ENCODE results near the gene C12orf75.

Gene C12orf75

DNA sequence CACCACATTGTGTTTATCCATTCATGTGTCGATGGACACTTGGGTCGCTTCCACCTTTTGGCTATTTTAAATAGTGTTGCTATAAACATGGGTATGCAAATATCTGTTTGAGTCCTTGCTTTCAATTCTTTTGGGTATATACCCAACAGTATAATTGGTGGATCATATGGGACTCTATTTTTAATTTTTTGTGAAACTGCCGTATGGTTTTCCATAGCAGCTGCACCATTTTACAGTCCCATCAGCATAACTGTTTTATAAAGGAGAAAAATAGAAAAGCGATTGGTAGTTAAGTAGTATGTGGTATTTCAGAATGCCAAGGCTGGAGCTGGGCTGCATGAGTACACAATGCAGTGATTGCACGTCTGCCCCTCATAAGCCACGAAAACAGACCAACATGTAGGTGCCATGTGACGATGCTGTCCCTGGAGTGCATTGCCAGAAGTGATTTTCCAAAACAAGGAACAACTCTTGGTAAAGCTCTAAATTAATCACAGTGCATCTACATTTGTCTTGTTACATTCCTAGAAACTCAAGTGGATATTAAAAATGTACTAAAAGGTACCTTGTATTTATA is 83.5 kb downstream of the C12orf75 start:
- Histone ChIP-seq H4K12ac (ENCODE audit: low read depth, low read length) (no peak overlapping the region), H3K18ac (ENCODE audit: low read length) (no peak overlapping the region), H2AK5ac (ENCODE audit: low read length) (no peak overlapping the region), H3K27me3 (ENCODE audit: insufficient read depth, low read length) (no peaks in the 10 kb centered on the region), H3K9me3 (ENCODE audit: insufficient read depth, low read depth, low read length) (peaks cover 2% of the 10 kb centered on the region), H2AFZ (ENCODE audit: insufficient read depth, low read length, poor library complexity) (no peak overlapping the region), H3K23ac (ENCODE audit: low read length) (no peak overlapping the region), H3K79me1 (ENCODE audit: low read length) (peaks cover 3% of the 10 kb centered on the region), H3K27ac (ENCODE audit: low read depth, low read length) (no peak overlapping the region), H2BK5ac (ENCODE audit: low read depth, low read length, poor library complexity) (no peak overlapping the region), H3K4me1 (ENCODE audit: control insufficient read depth in 1 of 2, insufficient read depth in 2 of 2, low read length in 2 of 2) (peaks cover 7 to 13% of the 10 kb centered on the region in 2 experiments), H4K91ac (ENCODE audit: low read depth, low read length) (no peak overlapping the region), H4K8ac (ENCODE audit: low read depth, low read length) (no peak overlapping the region), H3K79me2 (ENCODE audit: control insufficient read depth, insufficient read depth, low read length, poor library complexity) (no peaks in the 10 kb centered on the region), H3K9ac (ENCODE audit: low read length) (no peak overlapping the region), H3K14ac (ENCODE audit: low read length) (no peak overlapping the region), H3K36me3 (ENCODE audit: control insufficient read depth in 1 of 2, insufficient read depth in 2 of 2, low read length in 2 of 2) (no peaks in the 10 kb centered on the region), H3K4me3 (ENCODE audit: low read depth, low read length) (no peak overlapping the region), H2BK120ac (ENCODE audit: insufficient read depth, low read length, poor library complexity) (no peak overlapping the region), H2BK12ac (ENCODE audit: low read length) (no peak overlapping the region), H3K4ac (ENCODE audit: low read depth, low read length) (no peak overlapping the region), H3K4me2 (ENCODE audit: low read length) (no peak overlapping the region)
- no CpG with 5 or more reads among the region's 7 CpGs for WGBS (ENCODE audit: extremely low coverage, insufficient coverage, insufficient read length)
- DNase-seq: no peak

DNA sequence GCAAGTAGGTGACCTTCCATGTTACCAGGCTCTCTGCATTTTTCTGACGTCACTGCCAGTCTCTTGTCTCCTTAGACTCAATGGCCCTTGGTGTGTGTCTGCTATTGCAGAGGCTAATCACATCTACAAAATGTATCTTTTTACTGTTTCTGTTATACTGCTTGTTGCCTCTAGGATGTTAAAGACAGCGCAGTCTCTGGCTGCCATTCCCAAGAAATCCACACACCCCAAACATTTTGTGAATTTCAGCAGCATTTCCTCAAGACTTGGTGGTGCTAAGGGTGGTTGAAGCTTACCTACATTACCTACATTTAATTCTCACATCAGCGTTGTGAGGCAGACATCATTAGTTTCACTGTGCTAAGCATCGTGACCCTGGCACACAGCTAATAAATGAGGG is 87.2 kb downstream of the C12orf75 start:
- peaks cover 15% of the 10 kb centered on the region for H3K79me1 ChIP-seq (ENCODE audit: low read length)
- peak overlapping the region; percentile 37 for H2BK12ac ChIP-seq (ENCODE audit: low read length)
- H3K27me3 ChIP-seq (ENCODE audit: insufficient read depth, low read length): no peaks in the 10 kb centered on the region
- no peak overlapping the region for H3K9ac ChIP-seq (ENCODE audit: low read length)
- H3K4ac ChIP-seq (ENCODE audit: low read depth, low read length): no peak overlapping the region
- H4K8ac ChIP-seq (ENCODE audit: low read depth, low read length): no peak overlapping the region
- no peak overlapping the region for H4K12ac ChIP-seq (ENCODE audit: low read depth, low read length)
- no peak overlapping the region for H2BK5ac ChIP-seq (ENCODE audit: low read depth, low read length, poor library complexity)
- H3K9me3 ChIP-seq (ENCODE audit: insufficient read depth, low read depth, low read length): no peaks in the 10 kb centered on the region
- no peak overlapping the region for H2AFZ ChIP-seq (ENCODE audit: insufficient read depth, low read length, poor library complexity)
- no peak overlapping the region for H2BK120ac ChIP-seq (ENCODE audit: insufficient read depth, low read length, poor library complexity)
- H3K36me3 ChIP-seq (ENCODE audit: control insufficient read depth in 1 of 2, insufficient read depth in 2 of 2, low read length in 2 of 2): no peaks in the 10 kb centered on the region
- no peak overlapping the region for H3K18ac ChIP-seq (ENCODE audit: low read length)
- H3K4me2 ChIP-seq (ENCODE audit: low read length): no peak overlapping the region
- H3K4me1 ChIP-seq (ENCODE audit: control insufficient read depth in 1 of 2, insufficient read depth in 2 of 2, low read length in 2 of 2): peaks cover 7 to 10% of the 10 kb centered on the region in 2 experiments
- no peak overlapping the region for H3K23ac ChIP-seq (ENCODE audit: low read length)
- H2AK5ac ChIP-seq (ENCODE audit: low read length): no peak overlapping the region
- no peaks in the 10 kb centered on the region for H3K79me2 ChIP-seq (ENCODE audit: control insufficient read depth, insufficient read depth, low read length, poor library complexity)
- no peak overlapping the region for H4K91ac ChIP-seq (ENCODE audit: low read depth, low read length)
- peak in 1 of 2 donors; percentile 17 for DNase-seq
- no peak overlapping the region for H3K27ac ChIP-seq (ENCODE audit: low read depth, low read length)
- no peak overlapping the region for H3K14ac ChIP-seq (ENCODE audit: low read length)
- no CpG with 5 or more reads among the region's 4 CpGs for WGBS (ENCODE audit: extremely low coverage, insufficient coverage, insufficient read length)
- H3K4me3 ChIP-seq (ENCODE audit: low read depth, low read length): no peak overlapping the region

- no peak overlapping the region for H2AK5ac ChIP-seq (ENCODE audit: low read length)
- H3K4ac ChIP-seq (ENCODE audit: low read depth, low read length): no peak overlapping the region
- no CpG with 5 or more reads among the region's 5 CpGs for WGBS (ENCODE audit: extremely low coverage, insufficient coverage, insufficient read length)
- H3K4me2 ChIP-seq (ENCODE audit: low read length): no peak overlapping the region
- H3K4me3 ChIP-seq (ENCODE audit: low read depth, low read length): no peak overlapping the region
- H3K9me3 ChIP-seq (ENCODE audit: insufficient read depth, low read depth, low read length): no peaks in the 10 kb centered on the region
- peaks cover 15% of the 10 kb centered on the region for H3K79me1 ChIP-seq (ENCODE audit: low read length)
- no peak overlapping the region for H3K23ac ChIP-seq (ENCODE audit: low read length)
- H3K18ac ChIP-seq (ENCODE audit: low read length): no peak overlapping the region
- no peak overlapping the region for H3K14ac ChIP-seq (ENCODE audit: low read length)
- no peak overlapping the region for H3K9ac ChIP-seq (ENCODE audit: low read length)
- H2BK12ac ChIP-seq (ENCODE audit: low read length): peak overlapping the region; percentile 16
- no peaks in the 10 kb centered on the region for H3K79me2 ChIP-seq (ENCODE audit: control insufficient read depth, insufficient read depth, low read length, poor library complexity)
- no peak overlapping the region for H2BK5ac ChIP-seq (ENCODE audit: low read depth, low read length, poor library complexity)
- H3K4me1 ChIP-seq (ENCODE audit: control insufficient read depth in 1 of 2, insufficient read depth in 2 of 2, low read length in 2 of 2): peaks cover 7 to 10% of the 10 kb centered on the region in 2 experiments
- H4K8ac ChIP-seq (ENCODE audit: low read depth, low read length): no peak overlapping the region
- no peak overlapping the region for H3K27ac ChIP-seq (ENCODE audit: low read depth, low read length)
- no peak overlapping the region for H4K12ac ChIP-seq (ENCODE audit: low read depth, low read length)
- H2BK120ac ChIP-seq (ENCODE audit: insufficient read depth, low read length, poor library complexity): no peak overlapping the region
- H3K36me3 ChIP-seq (ENCODE audit: control insufficient read depth in 1 of 2, insufficient read depth in 2 of 2, low read length in 2 of 2): no peaks in the 10 kb centered on the region
- peak; percentile 86 to 87 for DNase-seq
- no peaks in the 10 kb centered on the region for H3K27me3 ChIP-seq (ENCODE audit: insufficient read depth, low read length)
- H4K91ac ChIP-seq (ENCODE audit: low read depth, low read length): no peak overlapping the region
- no peak overlapping the region for H2AFZ ChIP-seq (ENCODE audit: insufficient read depth, low read length, poor library complexity)
Measured at GRCh38 chr12:105418229-105418628, 87.7 kb downstream of the C12orf75 start.

GRCh38 chr12:105418821-105419291 is 88.4 kb downstream of the C12orf75 start:
- H3K23ac ChIP-seq (ENCODE audit: low read length): no peak overlapping the region
- peaks cover 16% of the 10 kb centered on the region for H3K79me1 ChIP-seq (ENCODE audit: low read length)
- WGBS (ENCODE audit: extremely low coverage, insufficient coverage, insufficient read length): no CpG with 5 or more reads among the region's 7 CpGs
- no peak overlapping the region for H2BK5ac ChIP-seq (ENCODE audit: low read depth, low read length, poor library complexity)
- no peak overlapping the region for H3K4me3 ChIP-seq (ENCODE audit: low read depth, low read length)
- peak overlapping the region; percentile 42 for H2BK12ac ChIP-seq (ENCODE audit: low read length)
- no peaks in the 10 kb centered on the region for H3K36me3 ChIP-seq (ENCODE audit: control insufficient read depth in 1 of 2, insufficient read depth in 2 of 2, low read length in 2 of 2)
- no peak overlapping the region for H3K14ac ChIP-seq (ENCODE audit: low read length)
- H3K79me2 ChIP-seq (ENCODE audit: control insufficient read depth, insufficient read depth, low read length, poor library complexity): no peaks in the 10 kb centered on the region
- no peak overlapping the region for H3K4me2 ChIP-seq (ENCODE audit: low read length)
- no peak overlapping the region for H4K12ac ChIP-seq (ENCODE audit: low read depth, low read length)
- H3K4ac ChIP-seq (ENCODE audit: low read depth, low read length): no peak overlapping the region
- peak overlapping the region; percentile 47 for H2AK5ac ChIP-seq (ENCODE audit: low read length)
- H4K8ac ChIP-seq (ENCODE audit: low read depth, low read length): no peak overlapping the region
- peak overlapping the region; percentile 20 for H2BK120ac ChIP-seq (ENCODE audit: insufficient read depth, low read length, poor library complexity)
- H3K27me3 ChIP-seq (ENCODE audit: insufficient read depth, low read length): no peaks in the 10 kb centered on the region
- DNase-seq: peak; percentile 96
- H2AFZ ChIP-seq (ENCODE audit: insufficient read depth, low read length, poor library complexity): no peak overlapping the region
- peaks cover 7 to 10% of the 10 kb centered on the region in 2 experiments for H3K4me1 ChIP-seq (ENCODE audit: control insufficient read depth in 1 of 2, insufficient read depth in 2 of 2, low read length in 2 of 2)
- H3K9me3 ChIP-seq (ENCODE audit: insufficient read depth, low read depth, low read length): no peaks in the 10 kb centered on the region
- H3K9ac ChIP-seq (ENCODE audit: low read length): no peak overlapping the region
- no peak overlapping the region for H4K91ac ChIP-seq (ENCODE audit: low read depth, low read length)
- H3K18ac ChIP-seq (ENCODE audit: low read length): no peak overlapping the region
- H3K27ac ChIP-seq (ENCODE audit: low read depth, low read length): no peak overlapping the region
